Sigmoid colon (tissue), 4 donors: ENCODE results near the gene CSNK2A1.

ENCODE experiments used
- POLR2AphosphoS5 ChIP-seq, 4 donors: sonication (generic); formaldehyde crosslinking; IDR thresholded peaks; one replicate each; pipeline ENCODE4 v1.6.1; 2017; ENCODE audit warnings: antibody characterized with exemption in 4 of 4
- TF ChIP-seq, protein P1 (sequence below), 4 experiments: fragments of 450-650 bp in 3 of 4; fragments of 200-600 bp in 1 of 4; IDR thresholded peaks; one replicate each; pipeline ENCODE4 v1.5.1; 2016 to 2019; ENCODE audit warnings: antibody characterized with exemption in 4 of 4, mild to moderate bottlenecking in 3 of 4, moderate library complexity in 2 of 4

DNA sequence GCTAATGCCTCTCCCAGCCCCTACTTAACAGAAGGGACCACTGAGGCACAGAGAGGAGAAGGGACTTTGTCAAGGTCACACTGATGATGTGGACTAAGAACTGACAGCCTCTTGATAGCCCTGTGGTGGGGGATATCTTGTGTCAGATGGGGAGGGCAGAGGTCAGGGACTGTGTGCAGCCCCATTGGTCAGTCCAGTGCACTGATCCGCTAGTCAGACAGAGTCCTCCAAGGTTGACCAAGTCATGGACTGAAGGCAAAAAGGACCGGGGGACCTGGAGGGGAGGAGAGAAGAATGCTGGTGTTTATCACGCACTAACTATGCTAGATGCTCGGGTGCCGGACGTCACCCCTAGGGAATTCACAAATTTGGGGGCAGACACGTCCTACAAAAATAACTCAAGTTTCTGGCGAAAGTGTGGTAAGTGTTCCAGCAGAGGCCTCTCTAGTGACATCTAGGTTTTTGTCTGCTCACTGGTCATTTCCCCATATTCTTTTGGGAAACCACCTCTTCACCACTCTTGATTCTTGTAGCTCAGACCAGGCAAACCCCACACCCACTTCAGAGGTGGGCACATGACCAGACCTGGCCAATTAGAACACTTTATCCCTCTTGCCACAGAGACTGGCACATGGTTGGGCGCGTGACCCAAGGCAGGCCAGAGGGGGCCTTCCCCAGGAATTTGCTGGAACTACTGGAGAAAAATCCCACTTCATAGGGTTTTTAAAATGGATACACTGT is 45.5 kb upstream of the CSNK2A1 start:
- TF ChIP-seq POLR2AphosphoS5 (IDR thresholded peaks at IDR 0.05): no peak
- TF ChIP-seq, protein P1, sequence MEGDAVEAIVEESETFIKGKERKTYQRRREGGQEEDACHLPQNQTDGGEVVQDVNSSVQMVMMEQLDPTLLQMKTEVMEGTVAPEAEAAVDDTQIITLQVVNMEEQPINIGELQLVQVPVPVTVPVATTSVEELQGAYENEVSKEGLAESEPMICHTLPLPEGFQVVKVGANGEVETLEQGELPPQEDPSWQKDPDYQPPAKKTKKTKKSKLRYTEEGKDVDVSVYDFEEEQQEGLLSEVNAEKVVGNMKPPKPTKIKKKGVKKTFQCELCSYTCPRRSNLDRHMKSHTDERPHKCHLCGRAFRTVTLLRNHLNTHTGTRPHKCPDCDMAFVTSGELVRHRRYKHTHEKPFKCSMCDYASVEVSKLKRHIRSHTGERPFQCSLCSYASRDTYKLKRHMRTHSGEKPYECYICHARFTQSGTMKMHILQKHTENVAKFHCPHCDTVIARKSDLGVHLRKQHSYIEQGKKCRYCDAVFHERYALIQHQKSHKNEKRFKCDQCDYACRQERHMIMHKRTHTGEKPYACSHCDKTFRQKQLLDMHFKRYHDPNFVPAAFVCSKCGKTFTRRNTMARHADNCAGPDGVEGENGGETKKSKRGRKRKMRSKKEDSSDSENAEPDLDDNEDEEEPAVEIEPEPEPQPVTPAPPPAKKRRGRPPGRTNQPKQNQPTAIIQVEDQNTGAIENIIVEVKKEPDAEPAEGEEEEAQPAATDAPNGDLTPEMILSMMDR (IDR thresholded peaks at IDR 0.05): no peak
